Measurements from ENCODE around the gene UNC13A. TPM values are rescaled to one million over a fixed set of nuclear protein-coding genes. Genes with fewer than 3 reads are reported as not detected.

The UNC13A gene
- total and polyA plus RNA-seq, 2 of the 13 experiments (the other 11 are each of a cell fraction or from before 2014, with no cell fraction given) = 0.11 to 0.45 TPM

DNA sequence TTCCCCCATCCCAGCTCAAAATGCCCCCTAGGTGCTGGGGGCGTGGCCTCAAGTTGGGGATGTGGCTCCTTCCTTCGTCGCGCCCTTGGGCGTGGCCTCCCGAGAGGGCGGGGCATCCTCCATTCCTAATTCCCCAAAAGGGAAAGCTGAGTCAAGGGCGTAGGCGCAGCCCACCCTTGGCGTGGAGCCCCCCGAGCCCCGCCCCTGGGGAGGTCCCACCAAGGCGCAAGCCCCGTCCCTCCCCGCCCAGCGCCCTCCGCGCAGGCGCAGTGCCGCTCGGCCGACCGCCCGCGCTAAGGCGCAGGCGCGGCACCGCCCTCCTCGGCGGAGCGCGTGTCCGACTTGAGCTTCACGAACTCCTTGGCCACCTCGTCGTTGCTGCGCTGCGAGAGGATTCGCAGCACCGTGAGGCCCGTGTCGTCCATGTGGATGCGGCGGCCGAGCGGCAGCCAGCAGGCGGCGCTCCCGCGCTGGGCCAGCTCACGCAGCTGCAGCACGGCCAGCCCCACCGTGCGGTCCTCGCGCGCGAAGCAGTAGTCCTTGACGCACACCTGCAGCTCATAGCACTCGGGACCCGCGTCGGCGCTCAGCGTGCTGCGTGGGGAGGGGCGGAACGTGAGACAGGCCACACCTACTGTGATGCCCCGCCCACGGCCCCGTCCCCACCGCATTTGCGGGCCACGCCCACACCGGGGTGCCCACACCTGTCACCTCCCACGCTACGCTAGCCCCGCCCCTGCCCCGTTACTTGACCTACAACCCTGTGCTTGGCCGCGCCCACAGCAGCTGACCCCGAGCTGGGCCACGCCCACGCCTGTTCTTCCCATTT, 82.2 kb downstream of the UNC13A start (continued):
- TF ChIP-seq, protein P1, sequence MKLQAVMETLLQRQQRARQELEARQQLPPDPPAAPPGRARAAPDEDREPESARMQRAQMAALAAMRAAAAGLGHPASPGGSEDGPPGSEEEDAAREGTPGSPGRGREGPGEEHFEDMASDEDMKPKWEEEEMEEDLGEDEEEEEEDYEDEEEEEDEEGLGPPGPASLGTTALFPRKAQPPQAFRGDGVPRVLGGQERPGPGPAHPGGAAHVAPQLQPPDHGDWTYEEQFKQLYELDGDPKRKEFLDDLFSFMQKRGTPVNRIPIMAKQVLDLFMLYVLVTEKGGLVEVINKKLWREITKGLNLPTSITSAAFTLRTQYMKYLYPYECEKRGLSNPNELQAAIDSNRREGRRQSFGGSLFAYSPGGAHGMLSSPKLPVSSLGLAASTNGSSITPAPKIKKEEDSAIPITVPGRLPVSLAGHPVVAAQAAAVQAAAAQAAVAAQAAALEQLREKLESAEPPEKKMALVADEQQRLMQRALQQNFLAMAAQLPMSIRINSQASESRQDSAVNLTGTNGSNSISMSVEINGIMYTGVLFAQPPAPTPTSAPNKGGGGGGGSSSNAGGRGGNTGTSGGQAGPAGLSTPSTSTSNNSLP (IDR thresholded peaks at IDR 0.05; ENCODE audit: low read depth, low read length) = no peak
- TF ChIP-seq RCOR2 (CRISPR knock-in tag; IDR thresholded peaks at IDR 0.05) (no peak), NFE2L1 (CRISPR knock-in tag; IDR thresholded peaks at IDR 0.05; ENCODE audit: borderline replicate concordance) (peak; percentile 91), SP5 (CRISPR knock-in tag; IDR thresholded peaks at IDR 0.05; ENCODE audit: borderline replicate concordance, low read depth) (peak; percentile 71), ZNF766 (CRISPR knock-in tag; IDR thresholded peaks at IDR 0.05; ENCODE audit: borderline replicate concordance) (peak; percentile 99), ZNF343 (CRISPR knock-in tag; IDR thresholded peaks at IDR 0.05) (peak; percentile 99), TFAP4 (IDR thresholded peaks at IDR 0.05; ENCODE audit: borderline replicate concordance, low read depth) (peak; percentile 72; the same call in 1 of the 2 replicates), CHD2 (IDR thresholded peaks at IDR 0.05; ENCODE audit: low read depth, low read length) (0 out of 2 replicates have a peak, but pooled peaks have one; percentile 15), ZNF207 (IDR thresholded peaks at IDR 0.05; ENCODE audit: borderline replicate concordance) (no peak), ZNF790 (CRISPR knock-in tag; IDR thresholded peaks at IDR 0.05; ENCODE audit: borderline replicate concordance) (peak; percentile 90; the same call in 1 of the 2 replicates), ZNF567 (CRISPR knock-in tag; IDR thresholded peaks at IDR 0.05; ENCODE audit: borderline replicate concordance) (peak; percentile 97; the same call in 1 of the 2 replicates), HMGA1 (CRISPR knock-in tag; conservative IDR thresholded peaks at IDR 0.05) (no peak), ATM (IDR thresholded peaks at IDR 0.05; ENCODE audit: borderline replicate concordance) (no peak), ZNF713 (CRISPR knock-in tag; IDR thresholded peaks at IDR 0.05) (peak; percentile 65; the same call in 1 of the 2 replicates), KDM3A (CRISPR knock-in tag; IDR thresholded peaks at IDR 0.05; ENCODE audit: low read depth) (peak; percentile 75; the same call in 1 of the 2 replicates), ZZZ3 (CRISPR knock-in tag; IDR thresholded peaks at IDR 0.05; ENCODE audit: borderline replicate concordance) (peak; percentile 92), ZNF512 (CRISPR knock-in tag; IDR thresholded peaks at IDR 0.05) (no peak), ZNF616 (CRISPR knock-in tag; IDR thresholded peaks at IDR 0.05; ENCODE audit: low read depth) (peak; percentile 98), NFRKB (IDR thresholded peaks at IDR 0.05) (no peak), ZNF430 (CRISPR knock-in tag; IDR thresholded peaks at IDR 0.05) (peak; percentile 99; the same call in 1 of the 2 replicates)
- TF ChIP-seq, protein P2, sequence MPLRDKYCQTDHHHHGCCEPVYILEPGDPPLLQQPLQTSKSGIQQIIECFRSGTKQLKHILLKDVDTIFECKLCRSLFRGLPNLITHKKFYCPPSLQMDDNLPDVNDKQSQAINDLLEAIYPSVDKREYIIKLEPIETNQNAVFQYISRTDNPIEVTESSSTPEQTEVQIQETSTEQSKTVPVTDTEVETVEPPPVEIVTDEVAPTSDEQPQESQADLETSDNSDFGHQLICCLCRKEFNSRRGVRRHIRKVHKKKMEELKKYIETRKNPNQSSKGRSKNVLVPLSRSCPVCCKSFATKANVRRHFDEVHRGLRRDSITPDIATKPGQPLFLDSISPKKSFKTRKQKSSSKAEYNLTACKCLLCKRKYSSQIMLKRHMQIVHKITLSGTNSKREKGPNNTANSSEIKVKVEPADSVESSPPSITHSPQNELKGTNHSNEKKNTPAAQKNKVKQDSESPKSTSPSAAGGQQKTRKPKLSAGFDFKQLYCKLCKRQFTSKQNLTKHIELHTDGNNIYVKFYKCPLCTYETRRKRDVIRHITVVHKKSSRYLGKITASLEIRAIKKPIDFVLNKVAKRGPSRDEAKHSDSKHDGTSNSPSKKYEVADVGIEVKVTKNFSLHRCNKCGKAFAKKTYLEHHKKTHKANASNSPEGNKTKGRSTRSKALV (CRISPR knock-in tag; IDR thresholded peaks at IDR 0.05) = peak; percentile 97
- TF ChIP-seq, protein P3, sequence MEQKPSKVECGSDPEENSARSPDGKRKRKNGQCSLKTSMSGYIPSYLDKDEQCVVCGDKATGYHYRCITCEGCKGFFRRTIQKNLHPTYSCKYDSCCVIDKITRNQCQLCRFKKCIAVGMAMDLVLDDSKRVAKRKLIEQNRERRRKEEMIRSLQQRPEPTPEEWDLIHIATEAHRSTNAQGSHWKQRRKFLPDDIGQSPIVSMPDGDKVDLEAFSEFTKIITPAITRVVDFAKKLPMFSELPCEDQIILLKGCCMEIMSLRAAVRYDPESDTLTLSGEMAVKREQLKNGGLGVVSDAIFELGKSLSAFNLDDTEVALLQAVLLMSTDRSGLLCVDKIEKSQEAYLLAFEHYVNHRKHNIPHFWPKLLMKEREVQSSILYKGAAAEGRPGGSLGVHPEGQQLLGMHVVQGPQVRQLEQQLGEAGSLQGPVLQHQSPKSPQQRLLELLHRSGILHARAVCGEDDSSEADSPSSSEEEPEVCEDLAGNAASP (CRISPR knock-in tag; IDR thresholded peaks at IDR 0.05; ENCODE audit: borderline replicate concordance) = no peak; the same call in 1 of the 2 replicates

Data from HepG2 (cell line).